Thyroid gland (tissue), 4 donors: Measurements from ENCODE around the gene NSUN7. TPM values are rescaled to one million over a fixed set of nuclear protein-coding genes. Genes with fewer than 3 reads are reported as not detected.

ENCODE experiments used
- DNase-seq, 2 donors: peaks; one replicate each; pipeline ENCODE4 v3.0.0-alpha.2; 2019
- H3K27ac ChIP-seq, 3 donors: fragments of 200-600 bp; sonication (generic); 1 replicate in 2 of 3; 2 replicates in 1 of 3; pipeline ENCODE4 v1.5.1; 2016 to 2019; ENCODE audit warnings: mild to moderate bottlenecking in 1 of 3, moderate library complexity in 1 of 3
- H3K27me3 ChIP-seq: fragments of 200-600 bp; sonication (generic); one replicate; pipeline ENCODE4 v1.5.1; 2019
- H3K36me3 ChIP-seq, 2 donors: fragments of 200-600 bp; sonication (generic); one replicate each; pipeline ENCODE4 v1.5.1; 2016 to 2019
- H3K4me1 ChIP-seq, 2 donors: fragments of 200-600 bp; sonication (generic); one replicate each; pipeline ENCODE4 v1.5.1; 2017 to 2019
- H3K4me3 ChIP-seq, 3 donors: fragments of 200-600 bp; sonication (generic); replicated peaks in 1 of 3; 1 replicate in 2 of 3; 2 replicates in 1 of 3; pipeline ENCODE4 v1.5.1; 2016; ENCODE audit warnings: mild to moderate bottlenecking in 1 of 3
- H3K9me3 ChIP-seq: fragments of 200-600 bp; sonication (generic); one replicate; pipeline ENCODE4 v1.5.1; 2017
- CTCF ChIP-seq, 6 experiments: fragments of 200-600 bp in 3 of 6; fragments of 450-650 bp in 3 of 6; sonication (generic) in 3 of 6; IDR thresholded peaks; one replicate each; pipeline ENCODE4 v1.5.1; 2016 to 2019; ENCODE audit warnings: antibody characterized with exemption in 6 of 6, mild to moderate bottlenecking in 2 of 6, inconsistent platforms in 1 of 6, moderate library complexity in 1 of 6
- POLR2A ChIP-seq, 2 donors: fragments of 450-650 bp; IDR thresholded peaks; one replicate each; pipeline ENCODE4 v1.6.1; 2017; ENCODE audit warnings: antibody characterized with exemption in 2 of 2, mild to moderate bottlenecking in 2 of 2, moderate library complexity in 1 of 2
- WGBS, 2 donors: methylation state at CpG; one replicate each; pipeline ENCODE4 v1.1.5; 2017; 5-methylcytosine and 5-hydroxymethylcytosine counted together
- intact Hi-C: fragments of 100-400 bp; cut with DNase I; formaldehyde crosslinking; loops from one replicate; pipeline ENCODE4 v1.15.1; 2023
- total RNA-seq, 4 donors: library from RNA; depleted of rRNA; stranded (reverse); fragments of >200 nt; gene quantifications; one replicate each; pipeline ENCODE4 v1.2.3, GENCODE V29; 2016

The NSUN7 gene
- total RNA-seq, 4 donors from 2014 or later, result 14.2 to 65.2 (median 19.1) TPM

GRCh38 chr4:40723728-40724127, 26.0 kb upstream of the NSUN7 start:
- Histone ChIP-seq H3K36me3 (no peaks in the 10 kb centered on the region), H3K4me3 (no peak overlapping the region), H3K27ac (no peak overlapping the region), H3K9me3 (no peaks in the 10 kb centered on the region), H3K4me1 (peaks cover 2 to 3% of the 10 kb centered on the region in 2 donors), H3K27me3 (no peaks in the 10 kb centered on the region)
- WGBS, 2 donors, result 92 to 93% methylated on average over 3 of the region's 3 CpGs
- TF ChIP-seq CTCF (IDR thresholded peaks at IDR 0.05) (no peak), POLR2A (IDR thresholded peaks at IDR 0.05) (no peak)
- intact Hi-C loops, result no loop called here
- no peak for DNase-seq

- Histone ChIP-seq H3K4me1 (peaks cover 5 to 7% of the 10 kb centered on the region in 2 donors), H3K36me3 (no peaks in the 10 kb centered on the region), H3K27ac (no peak overlapping the region), H3K27me3 (no peaks in the 10 kb centered on the region), H3K9me3 (no peaks in the 10 kb centered on the region), H3K4me3 (no peak overlapping the region)
- no peak for TF ChIP-seq CTCF (IDR thresholded peaks at IDR 0.05)
- no peak for TF ChIP-seq POLR2A (IDR thresholded peaks at IDR 0.05)
- no peak for DNase-seq
- intact Hi-C loops, result no loop called here
- 77 to 86% methylated on average over 3 of the region's 3 CpGs for WGBS, 2 donors
Measured at GRCh38 chr4:40728333-40728732, 21.4 kb upstream of the NSUN7 start.

- 84 to 95% methylated on average over 1 of the region's 1 CpG for WGBS, 2 donors
- no peak for DNase-seq
- no peaks in the 10 kb centered on the region for H3K36me3 ChIP-seq
- TF ChIP-seq POLR2A (IDR thresholded peaks at IDR 0.05) (no peak), CTCF (IDR thresholded peaks at IDR 0.05) (no peak)
- H3K4me3 ChIP-seq, result no peak overlapping the region
- H3K4me1 ChIP-seq, result peaks cover 5 to 7% of the 10 kb centered on the region in 2 donors
- no peaks in the 10 kb centered on the region for H3K27me3 ChIP-seq
- intact Hi-C loops, result no loop called here
- no peak overlapping the region for H3K27ac ChIP-seq
- H3K9me3 ChIP-seq, result no peaks in the 10 kb centered on the region
Measured at GRCh38 chr4:40729555-40729954, 20.2 kb upstream of the NSUN7 start.

- WGBS, 2 donors, result 79 to 82% methylated on average over 5 of the region's 5 CpGs
- Histone ChIP-seq H3K4me3 (no peak overlapping the region), H3K27ac (no peak overlapping the region), H3K27me3 (no peaks in the 10 kb centered on the region), H3K9me3 (no peaks in the 10 kb centered on the region), H3K4me1 (peaks cover 5 to 7% of the 10 kb centered on the region in 2 donors), H3K36me3 (no peaks in the 10 kb centered on the region)
- intact Hi-C loops, result no loop called here
- TF ChIP-seq CTCF (IDR thresholded peaks at IDR 0.05) (no peak), POLR2A (IDR thresholded peaks at IDR 0.05) (no peak)
- DNase-seq, result no peak
Measured at GRCh38 chr4:40730091-40730679, 19.6 kb upstream of the NSUN7 start.

GRCh38 chr4:40731361-40731760, 18.4 kb upstream of the NSUN7 start:
- Histone ChIP-seq H3K4me3 (no peak overlapping the region), H3K9me3 (no peaks in the 10 kb centered on the region), H3K36me3 (no peaks in the 10 kb centered on the region), H3K4me1 (peaks cover 5 to 7% of the 10 kb centered on the region in 2 donors), H3K27me3 (no peaks in the 10 kb centered on the region), H3K27ac (no peak overlapping the region)
- no peak for DNase-seq
- intact Hi-C loops, result no loop called here
- TF ChIP-seq POLR2A (IDR thresholded peaks at IDR 0.05) (no peak), CTCF (IDR thresholded peaks at IDR 0.05) (no peak)
